ENCODE measurements around the gene PSMD11. TPM values are rescaled to one million over a fixed set of nuclear protein-coding genes. Genes with fewer than 3 reads are reported as not detected.
A peak's percentile ranks its signal among the peaks of the same experiment; 100 is the strongest.

Gene PSMD11
- total RNA-seq, 1 experiment from 2014 or later: 212 TPM

- in situ Hi-C loops (cut with HindIII; ENCODE audit: low pct_unique_long_range_greater_than_20kb, low sequenced_read_pairs): no loop called here
These were observed 41.9 kb downstream of the PSMD11 start for GRCh38 chr17:32486111-32486700.

More at GRCh38 chr17:32486111-32486700, 41.9 kb downstream of the PSMD11 start:
- BruUV-seq (replicated peaks): no TSS peak
- no peaks in the 10 kb centered on the region for H3K27me3 ChIP-seq (ENCODE audit: control insufficient read depth, insufficient read depth, low read length)
- ATAC-seq: peak; percentile 94
- H3K4me3 ChIP-seq (ENCODE audit: low read depth in 2 of 2, low read length in 2 of 2): peak overlapping the region; percentile 47 to 59
- TF ChIP-seq TCF7L2 (IDR thresholded peaks at IDR 0.05; ENCODE audit: low read depth, low read length): peak; percentile 100
- peak; percentile 77 for TF ChIP-seq POLR2AphosphoS5 (IDR thresholded peaks at IDR 0.05; ENCODE audit: low read depth, low read length)
- no peak for TF ChIP-seq REST (IDR thresholded peaks at IDR 0.05; ENCODE audit: insufficient read depth in 1 of 2, low read depth in 2 of 2, low read length in 1 of 2)
- no peak for TF ChIP-seq CTCF (IDR thresholded peaks at IDR 0.05)
- no peak; the same call in 1 of the 2 replicates for TF ChIP-seq SIN3A (IDR thresholded peaks at IDR 0.05; ENCODE audit: borderline replicate concordance, insufficient read depth, low read depth, low read length)
- ChIA-PET POLR2A (no interaction called here), CTCF (interaction anchor here (0.7 kb wide), 1 partner anchor 25 kb away, joined by 3 read pairs; no protein-coding TSS in a partner anchor)
- intact Hi-C loops (cut with micrococcal nuclease; ENCODE audit: unreplicated experiment): no loop called here
- H3K9me3 ChIP-seq (ENCODE audit: control insufficient read depth, insufficient read depth, low read depth, low read length): no peaks in the 10 kb centered on the region
- H3K4me1 ChIP-seq (ENCODE audit: control insufficient read depth, insufficient read depth, low read length): peaks cover 29% of the 10 kb centered on the region
- DNase-seq (ENCODE audit: low read depth, low spot score): no peak
- H3K27ac ChIP-seq (ENCODE audit: low read length): peak overlapping the region; percentile 84
- peaks cover 14% of the 10 kb centered on the region; the same call in 1 of the 2 replicates for H3K36me3 ChIP-seq (ENCODE audit: control insufficient read depth, insufficient read depth, low read length)

Data from Panc1 (cell line).